Panc1 (cell line): ENCODE results near the gene BCAM. TPM values are rescaled to one million over a fixed set of nuclear protein-coding genes. Genes with fewer than 3 reads are reported as not detected.

Experiments used
- ATAC-seq: fragments of 200-7000 bp; cut with Tn5 transposase; 2 replicates; pipeline ENCODE4 v1.9.1; 2020; ENCODE audit warnings: mild to moderate bottlenecking, moderate library complexity
- BruUV-seq: library from RNA; stranded (reverse); fragments of 400-500 nt; replicated peaks from 2 replicates; lab custom pipeline; 2021; lab: Mats Ljungman, UMichigan
- CTCF ChIA-PET: fragments of 300-600 bp; sonication (Branson Sonifier 250); formaldehyde crosslinking; loops from one replicate; lab custom pipeline; 2022; ENCODE audit warnings: antibody characterized with exemption; lab: Charles Lee
- POLR2A ChIA-PET: fragments of 300-600 bp; sonication (Branson Sonifier 250); formaldehyde crosslinking; loops from one replicate; lab custom pipeline; 2022; ENCODE audit warnings: antibody characterized with exemption; lab: Charles Lee
- DNase-seq: peaks from one replicate; pipeline ENCODE4 v3.0.0-alpha.2; 2010; ENCODE audit warnings: low read depth, low spot score
- H3K27ac ChIP-seq: 2 replicates; pipeline ENCODE4 v1.5.1; 2011; ENCODE audit warnings: mild to moderate bottlenecking, low read length, inconsistent platforms
- H3K27me3 ChIP-seq: fragments of 200-500 bp; sonication (Bioruptor generic); 2 replicates; pipeline ENCODE4 v1.6.0; 2014; ENCODE audit warnings: low read length, inconsistent platforms; ENCODE audit not compliant: control insufficient read depth, insufficient read depth
- H3K36me3 ChIP-seq: fragments of 200-500 bp; sonication (Bioruptor generic); 2 replicates; pipeline ENCODE4 v1.5.1; 2014; ENCODE audit warnings: inconsistent platforms, mild to moderate bottlenecking, low read length, moderate library complexity; ENCODE audit not compliant: control insufficient read depth, insufficient read depth
- H3K4me1 ChIP-seq: 2 replicates; pipeline ENCODE4 v1.5.1; 2011; ENCODE audit warnings: inconsistent platforms, mild to moderate bottlenecking, low read length, moderate library complexity; ENCODE audit not compliant: control insufficient read depth, insufficient read depth
- H3K4me3 ChIP-seq, 2 experiments: 2 replicates each; pipeline ENCODE4 v1.5.1; 2011 to 2012; ENCODE audit warnings: low read depth in 2 of 2, low read length in 2 of 2, mild to moderate bottlenecking in 2 of 2, inconsistent platforms in 1 of 2, moderate library complexity in 1 of 2
- H3K9me3 ChIP-seq: fragments of 200-500 bp; sonication (Bioruptor generic); 2 replicates; pipeline ENCODE4 v1.5.1; 2014; ENCODE audit warnings: low read depth, mild to moderate bottlenecking, inconsistent platforms, low read length, moderate library complexity; ENCODE audit not compliant: control insufficient read depth, insufficient read depth
- CTCF ChIP-seq: fragments of 450-650 bp; IDR thresholded peaks from 2 replicates; pipeline ENCODE4 v1.5.1; 2017; ENCODE audit warnings: mild to moderate bottlenecking
- POLR2AphosphoS5 ChIP-seq: IDR thresholded peaks from 2 replicates; pipeline ENCODE4 v1.6.1; 2012; ENCODE audit warnings: mild to moderate bottlenecking, low read depth, low read length, moderate library complexity
- REST ChIP-seq, 2 experiments: IDR thresholded peaks; 2 replicates each; pipeline ENCODE4 v1.6.1; 2011 to 2012; ENCODE audit warnings: low read depth in 2 of 2, control low read depth in 1 of 2, low read length in 1 of 2, mild to moderate bottlenecking in 1 of 2, moderate library complexity in 1 of 2; ENCODE audit not compliant: insufficient read depth in 1 of 2
- SIN3A ChIP-seq: IDR thresholded peaks from 2 replicates; pipeline ENCODE4 v1.6.1; 2012; ENCODE audit warnings: low read depth, mild to moderate bottlenecking, low read length, moderate library complexity, borderline replicate concordance; ENCODE audit not compliant: insufficient read depth
- TCF7L2 ChIP-seq: IDR thresholded peaks from 2 replicates; pipeline ENCODE4 v1.6.1; 2011; ENCODE audit warnings: mild to moderate bottlenecking, low read depth, low read length, inconsistent platforms
- in situ Hi-C: cut with HindIII; loops from 2 replicates; pipeline ENCODE4 v1.10.0; 2016; ENCODE audit warnings: low sequenced_read_pairs, low pct_unique_long_range_greater_than_20kb
- intact Hi-C: fragments of 100-400 bp; cut with micrococcal nuclease; formaldehyde crosslinking; loops from one replicate; pipeline ENCODE4 v1.10.0; 2022; ENCODE audit not compliant: unreplicated experiment
- total RNA-seq: library from RNA; stranded (reverse); gene quantifications from one replicate; pipeline ENCODE4 v1.2.1, GENCODE V29; 2021; ENCODE audit not compliant: unreplicated experiment

BCAM gene
- total RNA-seq, 1 experiment from 2014 or later: 21.5 TPM

GRCh38 chr19:44776402-44777096 is 32.4 kb upstream of the BCAM start:
- H3K27ac ChIP-seq: no peak overlapping the region
- no peak for DNase-seq
- H3K27me3 ChIP-seq: no peaks in the 10 kb centered on the region
- peaks cover 10% of the 10 kb centered on the region for H3K4me1 ChIP-seq
- ChIA-PET CTCF (no interaction called here), POLR2A (interaction anchor here (0.6 kb wide), 1 partner anchor 27 kb away, joined by 5 read pairs; no protein-coding TSS in a partner anchor)
- BruUV-seq: no TSS peak
- in situ Hi-C loops: no loop called here
- intact Hi-C loops: no loop called here
- no peak overlapping the region for H3K4me3 ChIP-seq
- H3K36me3 ChIP-seq: no peaks in the 10 kb centered on the region
- no peaks in the 10 kb centered on the region for H3K9me3 ChIP-seq
- ATAC-seq: no peak
- no peak for TF ChIP-seq SIN3A
- TF ChIP-seq TCF7L2: no peak
- no peak for TF ChIP-seq POLR2AphosphoS5
- TF ChIP-seq CTCF: no peak
- TF ChIP-seq REST (IDR thresholded peaks at IDR 0.05; ENCODE audit: insufficient read depth in 1 of 2, low read depth in 2 of 2, low read length in 1 of 2): no peak

GRCh38 chr19:44777715-44778347 is 31.1 kb upstream of the BCAM start, which contains the start of gene CBLC:
Gene CBLC, plus strand, starts transcription at chr19:44777890. Its CDS starts 42 bp downstream, at chr19:44777932.
- POLR2A ChIA-PET: no interaction called here
- Histone ChIP-seq H3K4me3 (peak within 1 kb of the TSS; percentile 13 to 35; a peak in 2 of 4 replicates), H3K4me1 (peaks cover 10% of the 10 kb centered on the region), H3K27ac (no peak within 1 kb of the TSS), H3K36me3 (no peaks in the 10 kb centered on the region), H3K27me3 (no peaks in the 10 kb centered on the region), H3K9me3 (no peaks in the 10 kb centered on the region)
- DNase-seq (no peak), ATAC-seq (peak; percentile 81)
- TF ChIP-seq SIN3A: no peak
- no peak for TF ChIP-seq TCF7L2
- TF ChIP-seq POLR2AphosphoS5: no peak
- TF ChIP-seq REST (IDR thresholded peaks at IDR 0.05; ENCODE audit: insufficient read depth in 1 of 2, low read depth in 2 of 2, low read length in 1 of 2): no peak
- no peak; the same call in 1 of the 2 replicates for TF ChIP-seq CTCF
- intact Hi-C loops: no loop called here
- BruUV-seq: no TSS peak
- in situ Hi-C loops: no loop called here
- CTCF ChIA-PET: no interaction called here
